Measurements from ENCODE around the gene CLMN.
"Not testable (repeated sequence)": the region's sequence is repeated elsewhere in the genome, so short reads cannot be mapped to it uniquely, and the experiment has no call there.

CLMN gene

DNA sequence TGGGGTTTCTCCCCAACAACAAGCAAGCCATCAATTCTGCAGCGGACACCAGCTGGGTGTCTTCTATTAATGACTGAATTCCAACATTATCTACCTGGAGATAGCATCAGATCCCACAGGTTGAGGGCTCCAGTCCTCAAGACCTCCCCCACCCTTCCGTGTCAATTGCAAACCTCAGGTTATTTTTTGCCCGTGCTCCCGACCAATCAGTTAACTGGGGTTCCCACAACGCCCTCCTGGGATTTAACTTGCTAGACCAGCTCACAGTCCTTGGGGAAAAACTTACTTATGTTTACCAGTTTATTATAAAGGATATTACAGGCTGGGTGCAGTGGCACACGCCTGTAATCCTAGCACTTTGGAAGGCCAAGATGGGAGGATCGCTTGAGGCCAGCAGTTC lies 172.1 kb downstream of the CLMN start:
- Histone ChIP-seq H3K27me3 (ENCODE audit: control insufficient read depth, insufficient read depth, low read length) (no peaks in the 10 kb centered on the region), H3K27ac (ENCODE audit: low read depth, low read length) (no peak overlapping the region), H3K36me3 (ENCODE audit: control insufficient read depth, insufficient read depth, low read length) (no peaks in the 10 kb centered on the region), H3K9ac (ENCODE audit: low read length) (no peak overlapping the region), H3K4me1 (ENCODE audit: control insufficient read depth, insufficient read depth, low read length) (peaks cover 18% of the 10 kb centered on the region), H3K4me3 (ENCODE audit: low read length) (no peak overlapping the region)

DNA sequence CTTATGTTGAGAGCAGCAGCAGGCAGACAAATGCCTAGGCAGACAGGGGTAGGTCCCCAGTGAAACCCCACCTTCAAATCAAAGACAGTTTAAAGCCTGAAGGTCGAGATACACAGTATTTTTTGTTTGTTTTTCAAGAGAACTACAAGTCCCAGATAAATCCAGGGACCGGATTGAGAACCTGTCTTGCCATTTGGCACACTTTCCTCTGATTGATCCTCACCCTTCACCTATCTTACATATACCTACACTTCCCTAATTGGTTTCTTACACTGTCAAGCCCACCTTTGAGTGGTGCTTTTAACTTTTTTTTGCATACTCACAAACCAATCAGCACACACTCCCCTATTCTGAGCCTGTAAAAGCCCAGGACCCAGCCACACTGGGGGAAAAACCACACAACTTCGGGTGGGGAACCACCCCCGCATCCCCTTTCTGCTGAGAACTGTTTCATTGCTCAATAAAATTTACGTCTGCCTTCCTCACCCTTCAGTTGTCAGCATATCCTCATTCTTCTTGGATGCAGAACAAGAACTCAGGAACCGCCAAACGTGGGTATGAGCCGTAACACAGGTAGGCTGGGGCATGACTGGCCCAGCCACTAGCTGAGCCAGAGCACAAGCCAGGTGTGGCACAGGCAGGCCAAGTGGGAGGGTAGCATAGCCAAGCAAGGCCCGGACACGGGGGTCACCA lies 173.5 kb downstream of the CLMN start:
- Histone ChIP-seq H3K4me3 (ENCODE audit: low read length) (no peak overlapping the region), H3K36me3 (ENCODE audit: control insufficient read depth, insufficient read depth, low read length) (no peaks in the 10 kb centered on the region), H3K9ac (ENCODE audit: low read length) (no peak overlapping the region), H3K27ac (ENCODE audit: low read depth, low read length) (no peak overlapping the region), H3K4me1 (ENCODE audit: control insufficient read depth, insufficient read depth, low read length) (peaks cover 14% of the 10 kb centered on the region), H3K27me3 (ENCODE audit: control insufficient read depth, insufficient read depth, low read length) (no peaks in the 10 kb centered on the region)

DNA sequence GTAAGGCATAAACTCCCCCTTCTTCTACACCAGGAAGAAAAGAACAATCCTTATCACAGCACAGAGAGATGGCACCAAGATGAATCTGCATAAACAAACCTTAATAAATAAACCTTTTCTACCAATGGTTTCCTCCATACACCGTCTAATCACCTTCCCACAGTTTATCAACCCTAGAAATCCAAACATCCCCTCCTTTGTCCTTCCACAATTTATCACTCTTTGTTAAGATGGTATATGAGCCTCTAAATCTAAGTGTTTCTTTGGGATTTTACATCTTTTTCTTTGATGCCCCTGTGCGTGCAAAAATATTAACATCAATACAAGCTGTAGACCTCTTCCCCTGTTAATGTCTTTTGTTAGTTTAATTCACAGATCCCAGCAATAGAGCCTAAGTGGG lies 174.9 kb downstream of the CLMN start:
- Histone ChIP-seq H3K36me3 (ENCODE audit: control insufficient read depth, insufficient read depth, low read length) (no peaks in the 10 kb centered on the region), H3K27ac (ENCODE audit: low read depth, low read length) (no peak overlapping the region), H3K27me3 (ENCODE audit: control insufficient read depth, insufficient read depth, low read length) (no peaks in the 10 kb centered on the region), H3K4me1 (ENCODE audit: control insufficient read depth, insufficient read depth, low read length) (peaks cover 14% of the 10 kb centered on the region), H3K4me3 (ENCODE audit: low read length) (no peak overlapping the region), H3K9ac (ENCODE audit: low read length) (no peak overlapping the region)

- no peak overlapping the region for H3K4me3 ChIP-seq (ENCODE audit: low read length)
- H3K9ac ChIP-seq (ENCODE audit: low read length), result no peak overlapping the region
- peak overlapping the region; percentile 37 for H3K27ac ChIP-seq (ENCODE audit: low read depth, low read length)
- H3K27me3 ChIP-seq (ENCODE audit: control insufficient read depth, insufficient read depth, low read length), result no peaks in the 10 kb centered on the region
- no peaks in the 10 kb centered on the region for H3K36me3 ChIP-seq (ENCODE audit: control insufficient read depth, insufficient read depth, low read length)
- H3K4me1 ChIP-seq (ENCODE audit: control insufficient read depth, insufficient read depth, low read length), result peaks cover 9% of the 10 kb centered on the region
Measured at GRCh38 chr14:95143808-95144620, 175.7 kb downstream of the CLMN start.

- H3K4me1 ChIP-seq (ENCODE audit: control insufficient read depth, insufficient read depth, low read length), result peaks cover 9% of the 10 kb centered on the region
- H3K4me3 ChIP-seq (ENCODE audit: low read length), result no peak overlapping the region
- no peak overlapping the region for H3K9ac ChIP-seq (ENCODE audit: low read length)
- no peaks in the 10 kb centered on the region for H3K27me3 ChIP-seq (ENCODE audit: control insufficient read depth, insufficient read depth, low read length)
- H3K36me3 ChIP-seq (ENCODE audit: control insufficient read depth, insufficient read depth, low read length), result no peaks in the 10 kb centered on the region
- H3K27ac ChIP-seq (ENCODE audit: low read depth, low read length), result no peak overlapping the region
Measured at GRCh38 chr14:95142208-95142607, 177.5 kb downstream of the CLMN start.

DNA sequence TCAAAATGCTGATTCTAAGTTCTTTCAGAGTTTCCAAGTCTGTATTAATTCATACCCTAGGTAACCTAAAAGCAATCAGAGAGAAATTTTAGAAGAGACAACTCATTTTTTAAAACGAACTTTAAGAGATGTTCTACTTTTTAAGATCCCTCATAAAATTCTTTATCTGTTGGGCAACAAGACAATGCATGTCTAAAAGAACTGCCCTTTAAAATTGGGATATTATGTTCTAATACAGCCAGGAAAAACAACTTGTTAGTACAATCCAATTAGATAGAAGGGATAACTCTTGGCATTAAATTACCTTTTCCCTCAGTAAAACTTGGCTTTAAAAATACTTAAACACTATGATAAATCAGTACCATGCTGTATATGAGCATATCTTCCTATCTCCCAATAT lies 178.0 kb downstream of the CLMN start:
- Histone ChIP-seq H3K9ac (ENCODE audit: low read length) (no peak overlapping the region), H3K4me1 (ENCODE audit: control insufficient read depth, insufficient read depth, low read length) (peaks cover 9% of the 10 kb centered on the region), H3K36me3 (ENCODE audit: control insufficient read depth, insufficient read depth, low read length) (no peaks in the 10 kb centered on the region), H3K27me3 (ENCODE audit: control insufficient read depth, insufficient read depth, low read length) (no peaks in the 10 kb centered on the region), H3K27ac (ENCODE audit: low read depth, low read length) (no peak overlapping the region), H3K4me3 (ENCODE audit: low read length) (no peak overlapping the region)

DNA sequence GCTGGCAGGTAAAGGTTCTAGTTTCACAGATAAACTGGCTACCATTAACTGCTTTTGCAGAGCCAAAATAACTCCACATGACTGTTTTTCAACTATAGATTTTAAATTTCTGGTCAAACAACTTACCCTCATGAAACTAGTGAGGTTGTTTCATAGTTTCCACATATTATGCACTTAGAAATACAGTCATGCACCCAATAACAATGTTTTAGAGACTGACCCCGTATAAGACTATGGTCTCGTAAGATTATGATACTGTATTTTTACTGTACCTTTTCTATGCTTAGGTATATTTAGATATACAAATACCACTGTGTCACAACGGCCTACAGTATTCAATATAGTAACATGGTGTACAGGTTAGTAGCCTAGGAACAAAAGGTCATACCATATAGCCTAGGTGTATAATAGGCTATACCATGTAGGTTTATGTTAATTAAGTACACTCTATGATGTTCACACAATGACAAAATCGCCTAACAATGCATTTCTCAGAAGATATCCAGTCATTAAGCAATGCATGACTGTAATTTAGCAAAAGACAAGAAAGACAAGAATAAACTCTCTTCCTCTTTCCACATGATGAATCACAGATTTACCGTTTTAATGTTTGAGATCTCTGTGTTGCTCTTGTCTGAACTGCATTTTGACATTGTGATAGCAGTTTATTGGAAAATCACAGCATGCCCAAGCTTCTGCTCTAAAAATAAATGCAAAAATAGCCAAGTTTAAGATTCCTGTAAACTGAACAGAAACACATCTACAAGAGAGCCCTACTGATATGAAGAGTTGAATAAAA lies 179.4 kb downstream of the CLMN start:
- Histone ChIP-seq H3K27ac (ENCODE audit: low read depth, low read length) (no peak overlapping the region), H3K4me1 (ENCODE audit: control insufficient read depth, insufficient read depth, low read length) (peaks cover 9% of the 10 kb centered on the region), H3K9ac (ENCODE audit: low read length) (no peak overlapping the region), H3K4me3 (ENCODE audit: low read length) (no peak overlapping the region), H3K27me3 (ENCODE audit: control insufficient read depth, insufficient read depth, low read length) (no peaks in the 10 kb centered on the region), H3K36me3 (ENCODE audit: control insufficient read depth, insufficient read depth, low read length) (no peaks in the 10 kb centered on the region)

GRCh38 chr14:95138876-95139275 lies 180.8 kb downstream of the CLMN start:
- Histone ChIP-seq H3K36me3 (ENCODE audit: control insufficient read depth, insufficient read depth, low read length) (no peaks in the 10 kb centered on the region), H3K27ac (ENCODE audit: low read depth, low read length) (no peak overlapping the region), H3K27me3 (ENCODE audit: control insufficient read depth, insufficient read depth, low read length) (no peaks in the 10 kb centered on the region), H3K9ac (ENCODE audit: low read length) (no peak overlapping the region), H3K4me3 (ENCODE audit: low read length) (no peak overlapping the region), H3K4me1 (ENCODE audit: control insufficient read depth, insufficient read depth, low read length) (peaks cover 9% of the 10 kb centered on the region)

- H3K27ac ChIP-seq (ENCODE audit: low read depth, low read length); H3K27me3 ChIP-seq (ENCODE audit: control insufficient read depth, insufficient read depth, low read length); H3K4me1 ChIP-seq (ENCODE audit: control insufficient read depth, insufficient read depth, low read length); H3K36me3 ChIP-seq (ENCODE audit: control insufficient read depth, insufficient read depth, low read length); H3K9ac ChIP-seq (ENCODE audit: low read length); H3K4me3 ChIP-seq (ENCODE audit: low read length): not testable (repeated sequence)
Measured at GRCh38 chr14:95138455-95138854, 181.3 kb downstream of the CLMN start.

DNA sequence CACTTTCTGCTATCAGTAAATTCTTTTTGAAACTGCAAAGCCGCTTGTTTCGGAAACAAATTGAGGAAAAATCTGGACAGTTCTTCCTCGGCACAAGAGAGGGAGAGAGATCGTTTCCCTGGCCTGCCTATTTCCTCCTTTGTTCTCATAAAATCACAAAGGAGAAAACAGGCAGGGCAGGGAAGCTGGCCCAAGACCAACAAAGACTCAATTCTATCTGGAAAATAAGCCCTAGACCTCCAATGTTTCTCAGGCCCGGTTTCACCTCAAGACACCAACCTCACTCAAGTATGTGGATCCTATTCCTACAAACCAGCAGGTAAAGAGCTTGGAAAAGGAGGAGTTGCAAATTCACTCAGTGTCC lies 181.9 kb downstream of the CLMN start:
- Histone ChIP-seq H3K27me3 (ENCODE audit: control insufficient read depth, insufficient read depth, low read length) (no peaks in the 10 kb centered on the region), H3K4me1 (ENCODE audit: control insufficient read depth, insufficient read depth, low read length) (peaks cover 4% of the 10 kb centered on the region), H3K27ac (ENCODE audit: low read depth, low read length) (peak overlapping the region; percentile 10), H3K4me3 (ENCODE audit: low read length) (no peak overlapping the region), H3K9ac (ENCODE audit: low read length) (no peak overlapping the region), H3K36me3 (ENCODE audit: control insufficient read depth, insufficient read depth, low read length) (no peaks in the 10 kb centered on the region)

GRCh38 chr14:95137164-95137803 lies 182.4 kb downstream of the CLMN start:
- H3K27ac ChIP-seq (ENCODE audit: low read depth, low read length), result peak overlapping the region; percentile 10
- H3K36me3 ChIP-seq (ENCODE audit: control insufficient read depth, insufficient read depth, low read length), result no peaks in the 10 kb centered on the region
- no peaks in the 10 kb centered on the region for H3K27me3 ChIP-seq (ENCODE audit: control insufficient read depth, insufficient read depth, low read length)
- H3K9ac ChIP-seq (ENCODE audit: low read length), result no peak overlapping the region
- peaks cover 4% of the 10 kb centered on the region for H3K4me1 ChIP-seq (ENCODE audit: control insufficient read depth, insufficient read depth, low read length)
- no peak overlapping the region for H3K4me3 ChIP-seq (ENCODE audit: low read length)

DNA sequence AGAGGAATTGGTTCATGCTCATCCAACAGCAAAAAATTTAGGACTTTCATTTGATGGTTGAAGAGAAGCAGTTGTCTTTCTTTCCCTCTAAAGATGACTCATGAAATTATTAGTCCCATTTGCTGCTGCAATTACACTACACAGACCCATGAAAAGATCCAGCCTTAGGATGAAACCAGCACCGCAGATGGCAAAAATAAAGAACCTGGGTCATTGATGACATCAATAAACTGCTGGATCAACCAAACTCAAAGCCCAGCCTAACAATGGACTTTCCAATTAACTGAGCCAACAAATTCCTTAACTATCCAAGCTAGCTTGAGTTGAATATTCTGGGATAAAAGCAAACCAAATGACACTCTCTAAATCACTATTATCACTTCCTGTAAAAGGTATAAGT lies 183.1 kb downstream of the CLMN start:
- Histone ChIP-seq H3K27ac (ENCODE audit: low read depth, low read length) (no peak overlapping the region), H3K4me3 (ENCODE audit: low read length) (no peak overlapping the region), H3K36me3 (ENCODE audit: control insufficient read depth, insufficient read depth, low read length) (no peaks in the 10 kb centered on the region), H3K9ac (ENCODE audit: low read length) (no peak overlapping the region), H3K27me3 (ENCODE audit: control insufficient read depth, insufficient read depth, low read length) (no peaks in the 10 kb centered on the region), H3K4me1 (ENCODE audit: control insufficient read depth, insufficient read depth, low read length) (peaks cover 4% of the 10 kb centered on the region)
